ENCODE results near the gene TXNDC5. TPM values are rescaled to one million over a fixed set of nuclear protein-coding genes. Genes with fewer than 3 reads are reported as not detected.
"Not testable (repeated sequence)": the region's sequence is repeated elsewhere in the genome, so short reads cannot be mapped to it uniquely, and the experiment has no call there.

Gene TXNDC5
- polyA plus RNA-seq, 1 donor, result 88.1 TPM

DNA sequence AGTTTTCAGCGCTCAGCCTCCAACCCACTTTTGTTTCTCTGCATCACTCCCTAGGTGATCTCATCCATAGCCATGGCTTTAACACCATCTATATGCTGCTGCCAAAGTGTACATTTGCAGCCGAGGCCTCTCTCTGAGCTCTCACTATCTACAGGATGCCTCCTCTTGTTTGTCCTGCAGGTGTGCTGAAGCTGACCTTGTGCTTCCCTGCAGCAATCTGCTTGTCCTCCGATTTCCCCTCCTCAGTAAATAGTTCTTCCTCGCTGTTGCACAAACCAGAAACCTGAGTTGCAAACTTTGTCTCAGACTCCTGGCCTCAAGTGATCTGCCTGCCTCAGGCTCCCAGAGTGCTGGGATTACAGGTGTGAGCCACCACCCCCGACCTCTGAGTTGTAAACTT, 3.7 kb upstream of the TXNDC5 start:
- DNase-seq, result no peak

DNA sequence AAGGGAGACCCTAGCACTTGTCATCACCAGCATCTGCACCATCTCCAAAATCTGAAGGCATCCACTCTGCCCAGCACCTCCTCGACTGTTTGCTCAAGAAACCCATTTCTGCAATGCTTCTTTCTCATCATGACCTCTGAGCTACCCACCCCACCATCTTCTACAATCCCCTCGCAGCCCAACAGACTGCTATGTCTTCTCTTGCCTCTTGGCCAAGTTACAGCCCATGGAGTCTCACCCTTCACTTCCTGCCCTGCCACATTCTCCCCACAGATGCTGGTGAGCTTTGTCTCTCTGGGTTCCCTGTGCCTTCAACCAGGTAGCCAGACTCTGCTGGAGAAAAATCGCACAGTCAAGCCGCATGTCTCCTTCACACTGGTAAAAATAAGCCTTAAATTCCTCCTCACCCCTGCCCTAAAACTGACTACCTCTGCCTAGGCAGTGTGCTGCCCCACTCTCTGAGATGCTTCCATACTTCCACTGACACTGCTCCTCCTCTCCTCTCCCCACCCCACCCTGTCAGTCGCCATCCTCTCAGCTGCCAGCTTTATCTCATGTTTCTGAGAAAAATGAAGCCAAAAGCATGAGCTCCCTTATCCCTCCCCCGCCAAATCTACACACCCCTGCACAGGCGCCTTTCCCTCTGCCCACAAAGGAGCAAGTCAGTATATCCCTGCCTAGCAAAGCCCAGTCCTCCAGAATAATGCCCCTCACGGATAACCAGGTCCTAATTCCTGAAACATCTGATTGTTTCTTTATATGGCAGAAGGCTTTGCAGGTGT, 2.3 kb upstream of the TXNDC5 start:
- DNase-seq, result no peak

DNA sequence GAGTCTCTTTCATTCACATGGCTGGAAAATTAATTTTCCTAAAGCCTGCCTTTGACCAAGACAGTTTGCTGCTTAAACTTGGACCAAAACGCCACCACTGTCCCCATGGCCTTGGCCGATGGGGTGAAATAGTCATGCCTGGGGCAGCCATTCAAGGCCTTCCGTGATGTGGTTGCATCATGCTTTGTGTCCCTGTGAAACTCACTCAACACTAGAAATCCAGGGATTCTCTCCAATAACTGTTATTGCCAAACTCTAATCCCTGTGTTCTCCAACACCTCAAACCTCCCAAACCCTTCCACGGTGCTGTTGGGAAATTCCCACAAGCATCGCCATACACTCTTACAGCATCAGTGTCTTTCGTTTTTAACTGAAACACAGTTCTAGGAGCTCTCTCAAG, 1.4 kb upstream of the TXNDC5 start:
- no peak for DNase-seq

DNA sequence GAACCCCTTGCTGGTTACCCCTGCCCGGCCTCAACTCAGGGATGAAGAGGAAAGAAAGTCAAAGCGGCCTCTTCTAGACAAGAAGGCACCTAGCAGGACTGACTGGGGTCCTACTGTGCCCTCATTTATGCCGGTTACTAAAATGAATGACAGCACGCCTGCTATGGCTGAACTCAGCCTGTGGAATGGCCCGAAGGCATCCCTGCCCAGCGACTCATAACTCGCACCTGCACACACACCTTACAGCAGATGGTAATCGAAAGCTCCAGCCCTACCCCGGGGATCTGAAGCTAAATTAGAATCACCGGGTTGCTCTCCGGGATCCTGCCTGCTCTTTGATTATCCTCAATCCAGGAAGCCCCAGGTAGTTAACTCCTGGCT, 747 bp upstream of the TXNDC5 start:
- DNase-seq, result no peak

DNA sequence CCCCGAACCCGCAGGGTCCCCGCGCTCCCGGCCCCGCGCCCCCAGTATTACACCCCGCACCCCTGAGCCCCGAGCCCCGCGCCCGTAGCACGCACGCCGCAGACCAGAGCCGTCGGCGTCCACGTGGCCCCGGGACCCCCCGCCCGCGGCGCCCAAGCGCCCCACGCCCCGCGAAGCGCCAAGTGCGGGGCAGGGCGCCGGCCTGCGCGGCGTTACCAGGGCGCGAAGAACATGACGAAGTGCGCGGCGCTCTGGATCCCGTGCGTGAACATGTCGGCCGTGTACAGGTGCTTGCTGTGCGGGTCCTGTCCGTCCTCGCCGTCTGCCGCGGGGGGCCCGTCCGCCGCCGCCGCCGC, 312 bp downstream of the TXNDC5 start:
- DNase-seq, result no peak

DNA sequence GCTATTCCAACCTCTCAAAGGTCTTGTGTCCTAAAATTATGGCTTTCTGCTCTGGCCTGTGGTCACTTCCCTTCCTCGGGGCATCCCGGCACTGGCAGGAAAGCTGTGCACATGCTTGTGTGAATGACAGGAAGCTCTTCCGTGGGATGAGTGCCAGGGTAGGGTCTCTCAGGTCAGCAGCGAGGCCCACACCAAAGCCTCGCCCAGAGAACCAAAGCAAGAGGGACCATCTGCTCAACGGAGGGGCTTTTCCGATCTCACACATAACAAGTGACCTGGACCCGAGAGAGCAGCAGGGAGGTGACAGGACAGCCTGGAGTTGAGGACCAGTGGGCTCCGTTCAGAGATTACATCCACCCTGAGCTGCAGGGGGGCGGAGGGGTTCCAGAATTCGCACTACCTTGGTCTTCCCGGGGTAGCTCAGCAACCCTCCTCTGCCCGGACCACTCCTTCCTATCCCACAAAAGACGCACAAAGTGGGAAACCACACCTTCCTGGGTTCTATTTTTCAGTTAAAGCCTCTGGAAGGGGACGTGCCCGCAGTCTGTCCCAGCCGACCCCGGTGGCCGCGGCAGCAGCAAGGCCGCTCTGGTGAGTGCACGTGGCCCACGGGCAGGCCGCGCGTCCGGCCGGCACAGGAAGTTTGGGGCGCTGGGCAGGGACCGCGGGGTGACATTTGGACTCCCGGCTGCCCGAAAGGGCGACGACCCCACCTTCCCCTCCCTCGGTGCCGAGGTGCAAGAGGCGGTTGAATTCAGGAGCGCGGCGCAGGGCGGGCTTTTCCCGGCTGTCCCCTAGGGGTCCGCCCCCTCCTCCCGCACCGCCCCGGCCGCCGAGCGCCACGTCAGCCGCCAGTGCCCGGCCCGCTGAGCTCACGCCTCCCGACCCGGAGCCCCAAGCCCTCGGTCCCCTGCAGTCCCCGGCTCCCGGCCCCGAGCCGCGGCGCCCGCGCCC, 988 bp downstream of the TXNDC5 start:
- peak; percentile 54 for DNase-seq

DNA sequence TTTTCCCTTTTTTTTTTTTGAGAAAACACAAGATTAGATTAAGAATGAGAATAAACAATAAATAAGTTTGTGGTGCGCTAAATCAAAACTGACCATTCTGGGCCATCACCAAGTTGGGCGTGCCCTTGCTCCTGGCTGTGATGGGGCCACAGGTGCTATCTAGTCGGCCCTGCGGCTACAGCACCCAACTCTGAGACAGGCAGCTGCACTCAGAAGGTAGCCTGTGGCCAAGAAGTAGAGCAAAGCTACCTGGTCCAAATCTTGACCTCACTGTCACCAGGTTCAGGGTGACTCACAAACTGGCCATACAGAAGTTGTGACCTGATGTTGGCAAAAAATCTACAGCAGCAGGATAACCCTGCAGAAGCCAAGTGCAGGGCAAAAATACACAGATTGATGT, 3.4 kb downstream of the TXNDC5 start:
- DNase-seq, result no peak

DNA sequence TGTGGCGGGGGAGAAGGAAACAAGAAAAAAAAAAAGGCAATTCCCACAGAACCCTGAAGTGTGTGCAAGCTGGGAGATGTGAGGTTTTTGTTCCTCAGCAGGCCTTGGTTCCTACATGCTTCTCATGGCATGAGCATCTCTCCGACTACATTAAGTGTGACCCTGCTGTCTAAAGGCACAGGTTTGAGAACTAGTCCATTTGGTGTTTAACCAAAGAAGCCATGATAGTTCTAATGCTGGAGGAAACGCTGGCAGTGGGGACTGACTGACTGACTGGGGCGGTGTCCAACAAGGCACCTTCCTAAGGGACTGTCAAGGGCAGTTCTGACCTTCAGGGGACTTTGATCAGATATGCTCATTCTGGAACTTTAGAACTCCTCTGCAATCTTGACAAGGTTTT, 3.8 kb downstream of the TXNDC5 start:
- no peak for DNase-seq

DNA sequence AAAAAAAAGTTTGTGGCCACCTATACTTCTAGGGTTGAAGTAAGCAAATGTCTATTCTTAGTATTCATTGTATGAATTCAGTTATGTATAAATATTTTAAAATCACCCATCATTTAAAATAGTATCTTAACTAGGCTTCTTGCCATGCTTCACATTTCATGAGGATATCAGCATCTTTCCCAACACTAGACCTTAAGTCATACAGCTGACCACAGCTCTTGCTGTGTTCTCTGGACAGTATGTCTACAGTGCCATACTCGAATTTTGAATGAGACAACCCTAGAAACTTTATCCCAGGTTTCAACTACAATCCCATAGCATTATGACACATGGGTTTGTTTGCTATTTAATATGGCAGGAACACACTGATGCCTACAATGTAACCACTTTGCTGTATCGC, 5.2 kb downstream of the TXNDC5 start:
- no peak for DNase-seq

DNA sequence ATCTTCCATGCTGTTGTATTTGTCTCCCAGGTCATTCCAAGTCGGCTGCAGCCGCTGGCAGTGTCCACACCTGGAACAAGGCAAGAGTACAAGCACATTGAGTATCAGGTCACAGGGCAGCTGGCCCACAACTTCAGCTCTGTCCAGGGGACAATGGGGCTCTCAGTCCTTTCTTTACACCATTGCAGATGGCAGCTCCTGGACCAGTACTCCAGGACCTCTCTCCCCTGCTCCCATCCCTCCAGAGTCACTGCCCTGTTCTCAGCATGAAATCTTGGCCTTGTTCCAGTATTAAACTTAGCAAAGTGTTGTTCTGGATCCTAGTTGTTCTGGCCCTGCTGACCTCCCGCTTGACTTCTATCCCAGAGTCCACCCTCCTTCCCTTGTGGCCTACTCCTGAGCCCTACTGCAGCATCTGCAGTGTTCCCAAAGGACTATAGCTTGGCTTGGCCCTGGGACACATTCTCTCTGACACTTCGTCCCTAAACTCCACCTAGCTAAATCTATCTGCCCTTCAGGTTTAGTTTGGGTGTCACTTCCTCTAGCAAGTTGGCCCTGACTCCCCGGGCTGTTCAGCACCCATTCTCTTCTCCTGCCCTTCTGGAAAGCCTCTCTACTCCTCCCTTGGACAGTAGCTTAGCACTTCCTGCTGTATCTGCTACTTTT, 5.8 kb downstream of the TXNDC5 start:
- no peak for DNase-seq

DNA sequence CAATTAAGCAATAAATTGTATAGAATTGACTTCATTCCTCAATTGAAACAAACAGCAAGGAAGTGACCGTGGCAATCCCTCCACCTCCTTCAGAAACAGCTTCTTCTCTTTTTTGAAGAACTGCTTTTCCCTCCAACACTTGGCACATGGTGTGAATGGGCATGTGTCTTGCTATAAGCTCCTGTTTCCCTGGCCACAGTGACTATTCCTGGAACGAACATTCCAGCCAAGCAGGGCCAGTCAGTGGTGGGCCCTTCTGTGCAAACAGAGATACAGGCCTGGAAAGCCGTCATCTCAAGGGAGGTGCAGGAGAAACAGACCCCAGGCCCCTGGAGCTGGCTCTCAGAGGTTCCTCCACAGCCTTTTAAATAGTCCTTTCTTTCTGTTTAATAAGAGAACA, 6.9 kb downstream of the TXNDC5 start:
- DNase-seq, result no peak

DNA sequence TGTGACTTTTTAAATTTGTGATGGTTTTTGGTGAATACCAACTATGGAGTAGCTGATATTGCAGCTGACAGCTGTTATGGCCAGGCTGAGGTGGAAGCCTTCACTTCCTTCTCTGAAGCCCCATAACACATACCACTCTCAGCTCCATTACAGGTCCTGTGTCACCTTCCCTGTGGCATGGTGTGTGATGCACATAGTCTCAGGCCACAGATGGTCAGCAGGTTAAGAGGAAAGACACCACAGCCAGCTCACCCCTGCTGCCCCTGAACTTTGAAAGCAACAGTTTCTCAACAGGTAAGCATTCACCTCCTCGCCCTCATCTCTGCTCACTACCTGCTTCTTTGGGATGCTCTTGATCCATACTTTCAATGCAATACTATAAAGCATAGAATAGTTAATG, 7.7 kb downstream of the TXNDC5 start:
- no peak for DNase-seq

DNA sequence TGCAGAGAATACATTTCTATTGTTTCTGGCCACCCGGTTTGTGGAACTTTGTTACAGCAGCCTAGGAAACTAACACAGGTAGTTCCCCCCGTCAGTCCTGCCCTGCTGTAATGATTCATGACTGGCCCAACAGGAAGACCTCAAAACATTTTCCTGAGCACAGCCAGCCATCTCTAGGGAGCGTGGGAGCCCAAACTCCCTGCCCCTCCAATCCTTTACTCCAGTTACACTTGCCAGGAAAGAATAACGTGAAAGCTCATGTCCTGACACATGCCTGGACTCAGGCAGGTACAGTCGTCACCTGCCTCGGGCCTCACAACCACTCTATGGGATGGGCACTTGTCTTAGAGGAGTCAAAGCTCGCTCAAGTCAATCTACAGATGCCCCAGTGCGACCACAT, 8.4 kb downstream of the TXNDC5 start:
- DNase-seq, result no peak

DNA sequence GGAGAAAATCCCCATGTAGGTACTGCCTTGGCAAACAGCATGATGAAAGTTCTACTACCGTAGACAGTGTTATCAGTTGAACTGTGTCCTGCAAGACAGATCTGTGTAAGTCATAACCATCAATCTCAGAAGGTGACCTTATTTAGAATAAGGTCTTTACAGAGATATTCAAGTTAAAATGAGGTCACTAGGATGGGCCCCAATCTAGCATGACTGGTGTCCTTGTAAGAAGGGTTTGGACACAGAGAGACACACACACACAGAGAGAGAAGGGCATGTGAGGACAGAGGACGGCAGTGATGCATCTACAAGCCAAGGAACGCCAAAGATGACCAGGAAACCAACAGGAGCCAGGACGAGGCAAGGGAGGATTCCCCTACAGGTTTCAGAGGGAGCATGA, 8.8 kb downstream of the TXNDC5 start:
- DNase-seq, result no peak

DNA sequence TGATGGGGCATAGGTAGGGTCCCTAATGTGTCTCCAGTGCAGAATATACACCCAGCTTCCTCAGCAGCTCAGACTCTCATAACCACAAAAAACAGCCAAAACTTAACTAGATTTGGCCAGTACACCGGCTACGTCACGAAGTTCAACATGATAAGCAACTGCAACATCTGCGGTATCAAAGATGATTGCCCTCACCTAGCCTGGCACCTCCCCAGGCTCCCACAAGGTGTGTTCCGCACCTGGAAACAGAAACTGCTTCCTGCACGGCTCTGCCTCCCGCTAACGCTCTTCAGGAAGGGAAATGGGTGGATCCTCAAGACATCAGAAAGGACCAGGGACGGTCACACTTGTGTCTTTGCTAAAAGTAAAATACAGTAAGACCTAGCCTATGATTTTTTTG, 9.5 kb downstream of the TXNDC5 start:
- DNase-seq, result no peak

DNA sequence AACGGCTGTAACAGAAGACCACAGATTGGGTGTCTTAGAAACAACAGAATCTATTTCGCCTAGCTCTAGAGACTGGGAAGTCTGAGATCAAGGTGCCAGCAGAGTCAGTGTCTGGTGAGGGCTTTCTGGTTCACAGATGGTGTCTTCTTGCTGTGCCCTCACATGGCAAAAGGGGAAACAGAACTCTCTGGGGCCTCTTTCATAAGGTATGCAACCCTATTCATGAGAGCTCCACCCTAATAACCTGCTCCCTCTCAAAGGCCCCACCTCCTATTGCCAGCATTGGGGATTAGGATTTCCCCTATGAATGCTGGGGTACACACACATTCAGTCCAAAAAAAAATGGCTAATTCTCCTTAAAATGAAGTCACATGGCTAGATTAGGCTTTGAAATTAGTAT, 10.0 kb downstream of the TXNDC5 start:
- no peak for DNase-seq

DNA sequence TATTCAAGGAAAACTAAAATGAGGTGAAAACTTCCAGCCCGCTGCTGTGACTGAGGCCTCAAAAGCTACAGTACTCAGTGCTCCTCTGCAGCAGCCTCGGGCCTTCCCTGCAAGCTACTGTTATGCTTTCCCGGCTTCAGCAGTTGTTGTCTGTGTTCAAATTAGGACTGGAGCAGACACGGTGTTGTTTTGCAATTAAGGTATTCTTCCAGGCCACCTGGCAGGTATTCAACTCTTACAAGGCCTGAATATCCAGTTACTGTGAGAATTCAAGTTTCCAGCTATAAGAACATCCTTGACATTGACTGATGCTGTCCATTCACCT, 10.7 kb downstream of the TXNDC5 start:
- no peak for DNase-seq

DNA sequence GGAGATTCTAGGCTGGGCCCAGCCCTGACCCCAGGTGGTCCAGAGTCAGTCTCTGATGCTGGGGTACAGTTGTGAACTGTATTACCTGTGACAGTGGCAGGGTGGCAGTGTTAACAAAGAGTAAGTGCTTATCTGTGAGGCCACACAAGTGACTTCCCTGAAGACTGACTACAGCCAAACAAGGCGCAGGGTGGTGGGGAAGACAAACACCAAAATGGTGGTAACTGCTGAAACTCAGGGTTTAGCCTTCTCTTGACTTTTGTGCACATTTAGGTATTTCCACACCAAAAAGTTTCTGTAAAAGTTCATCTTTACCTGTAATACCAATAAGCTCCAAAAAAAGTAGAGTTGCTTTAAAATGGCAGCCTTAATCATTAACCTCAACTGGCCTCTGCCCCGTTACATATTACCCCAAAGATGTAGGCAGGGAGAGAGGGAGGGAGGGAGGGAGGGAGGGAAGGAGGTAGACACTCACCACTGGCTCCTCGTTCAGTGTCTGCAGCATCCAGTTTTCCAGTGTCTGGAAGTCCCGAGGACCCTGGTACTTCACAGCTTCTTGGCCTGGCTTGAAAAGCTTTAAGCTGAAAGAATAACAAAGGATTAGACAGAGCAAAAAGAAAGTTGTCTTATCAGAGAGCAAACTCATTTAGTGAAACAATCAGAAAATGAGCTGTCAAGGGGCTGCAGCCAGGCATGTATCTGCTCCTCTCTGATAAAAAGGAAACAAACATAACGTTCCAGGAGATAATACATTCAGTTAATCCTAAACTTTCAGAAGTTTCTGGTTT, 11.3 kb downstream of the TXNDC5 start:
- DNase-seq, result no peak

DNA sequence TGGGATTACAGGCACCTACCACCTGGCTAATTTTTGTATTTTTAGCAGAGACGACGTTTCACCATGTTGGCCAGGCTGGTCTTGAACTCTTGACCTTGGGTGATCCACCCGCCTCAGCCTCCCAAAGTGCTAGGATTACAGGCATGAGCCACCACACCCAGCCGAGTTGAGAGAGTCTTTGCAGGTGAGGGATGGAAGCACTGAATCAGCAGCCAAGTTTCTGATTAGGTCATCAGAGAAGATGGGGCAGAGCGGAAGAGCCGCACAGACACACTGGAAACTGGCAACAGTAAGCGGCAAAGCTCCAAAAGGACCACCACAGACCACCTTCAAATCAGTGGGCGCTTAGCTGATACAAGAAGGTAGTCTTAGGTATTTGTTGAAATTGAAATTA, 12.4 kb downstream of the TXNDC5 start:
- DNase-seq, result not testable (repeated sequence)

DNA sequence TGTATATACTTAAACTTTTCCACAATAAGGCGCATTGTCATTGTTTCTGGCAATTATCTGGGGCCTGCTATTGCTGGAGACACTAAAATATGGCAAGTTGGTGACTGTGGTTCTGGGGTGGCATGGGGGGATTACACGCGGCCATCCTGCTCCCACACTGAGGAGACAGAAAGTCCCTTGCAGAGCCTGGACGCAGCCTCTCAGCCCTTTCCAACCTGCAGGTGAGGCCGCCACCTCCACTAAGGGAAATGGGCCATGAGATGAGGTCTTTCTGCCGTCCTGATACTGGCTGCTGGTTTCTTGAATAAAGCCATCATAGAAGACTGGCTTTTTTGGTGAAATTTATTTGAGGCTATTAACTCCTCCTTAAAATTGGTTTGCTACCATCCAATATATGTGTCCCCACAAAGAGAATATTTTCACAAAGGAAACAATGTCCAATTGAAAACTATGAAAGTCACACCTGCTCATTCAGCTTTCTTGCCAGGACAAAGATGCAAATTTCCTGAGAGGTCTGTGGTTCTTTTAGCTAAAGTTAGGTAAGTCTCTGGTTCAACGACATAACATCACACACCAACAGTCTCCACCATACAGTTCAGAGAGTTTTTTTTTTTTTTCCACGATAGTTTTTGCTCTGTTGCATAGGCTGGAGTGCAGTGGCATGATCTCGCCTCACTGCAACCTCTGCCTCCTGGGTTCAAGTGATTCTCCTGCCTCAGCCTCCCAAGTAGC, 13.0 kb downstream of the TXNDC5 start:
- no peak for DNase-seq

DNA sequence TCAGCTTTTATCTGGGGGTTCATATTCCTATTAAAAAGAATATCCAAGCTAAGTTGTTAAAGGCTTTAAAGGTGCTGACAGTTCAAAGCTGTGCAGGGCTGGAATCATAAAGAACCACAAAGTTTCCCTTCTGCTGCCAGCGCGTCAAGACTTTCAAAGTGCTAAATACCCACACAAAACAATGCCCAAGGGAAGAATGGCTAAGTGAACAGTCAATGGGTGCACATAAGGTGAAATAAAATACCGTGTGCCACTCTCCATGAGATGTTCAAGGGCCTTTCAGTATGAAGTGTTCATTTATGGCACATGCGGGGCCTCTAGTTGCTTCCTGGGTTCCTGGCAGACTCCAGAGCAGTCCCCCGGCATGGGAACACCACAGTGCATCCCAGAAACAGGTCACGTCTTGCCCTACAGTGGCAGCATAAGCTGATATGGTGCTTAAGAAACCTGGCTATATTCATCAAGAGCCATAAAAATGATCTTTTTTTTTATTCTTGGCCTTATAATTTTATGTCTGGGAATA, 14.1 kb downstream of the TXNDC5 start:
- no peak for DNase-seq

DNA sequence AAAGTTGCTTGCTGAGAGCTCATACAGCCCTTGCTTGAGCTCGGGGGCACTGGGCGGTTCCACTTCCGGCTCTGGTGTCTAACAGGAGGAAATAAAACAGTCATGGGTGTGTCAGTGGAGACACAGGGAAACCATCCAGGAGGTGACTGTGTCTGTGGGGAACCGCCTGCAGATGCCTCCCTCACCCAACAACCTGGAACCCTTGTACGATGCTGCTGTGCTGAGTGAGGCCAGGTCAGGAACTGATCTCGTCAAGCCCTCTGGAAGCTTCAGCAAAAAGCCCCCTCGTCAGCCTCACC, 15.5 kb downstream of the TXNDC5 start:
- no peak for DNase-seq
